ENCODE data around the gene NTM.

DNA sequence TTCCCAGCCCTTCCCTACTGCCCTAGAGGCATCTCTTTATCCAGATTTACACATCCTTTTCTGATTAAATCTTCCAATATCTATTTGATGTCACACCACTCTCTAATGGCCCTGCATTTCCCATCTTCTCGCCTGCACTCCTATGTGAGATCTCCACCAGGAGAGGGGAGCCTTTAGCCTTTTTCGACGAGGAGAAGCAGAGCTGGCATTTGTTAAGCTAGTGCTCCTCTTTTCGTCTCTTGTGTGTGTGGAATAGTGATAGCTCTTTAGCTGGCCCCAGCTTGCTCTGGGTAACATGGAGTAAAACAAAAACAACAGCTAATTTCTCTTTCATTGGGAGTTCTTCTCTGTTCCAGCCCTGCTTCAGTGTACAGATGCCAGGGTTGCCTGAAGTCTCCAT, 536.5 kb downstream of the NTM start:
- TF ChIP-seq POLR2AphosphoS5 (IDR thresholded peaks at IDR 0.05) (no peak), POLR2A (IDR thresholded peaks at IDR 0.05) (no peak), EP300 (IDR thresholded peaks at IDR 0.05; ENCODE audit: low read depth) (no peak)
- TF ChIP-seq, protein P1, sequence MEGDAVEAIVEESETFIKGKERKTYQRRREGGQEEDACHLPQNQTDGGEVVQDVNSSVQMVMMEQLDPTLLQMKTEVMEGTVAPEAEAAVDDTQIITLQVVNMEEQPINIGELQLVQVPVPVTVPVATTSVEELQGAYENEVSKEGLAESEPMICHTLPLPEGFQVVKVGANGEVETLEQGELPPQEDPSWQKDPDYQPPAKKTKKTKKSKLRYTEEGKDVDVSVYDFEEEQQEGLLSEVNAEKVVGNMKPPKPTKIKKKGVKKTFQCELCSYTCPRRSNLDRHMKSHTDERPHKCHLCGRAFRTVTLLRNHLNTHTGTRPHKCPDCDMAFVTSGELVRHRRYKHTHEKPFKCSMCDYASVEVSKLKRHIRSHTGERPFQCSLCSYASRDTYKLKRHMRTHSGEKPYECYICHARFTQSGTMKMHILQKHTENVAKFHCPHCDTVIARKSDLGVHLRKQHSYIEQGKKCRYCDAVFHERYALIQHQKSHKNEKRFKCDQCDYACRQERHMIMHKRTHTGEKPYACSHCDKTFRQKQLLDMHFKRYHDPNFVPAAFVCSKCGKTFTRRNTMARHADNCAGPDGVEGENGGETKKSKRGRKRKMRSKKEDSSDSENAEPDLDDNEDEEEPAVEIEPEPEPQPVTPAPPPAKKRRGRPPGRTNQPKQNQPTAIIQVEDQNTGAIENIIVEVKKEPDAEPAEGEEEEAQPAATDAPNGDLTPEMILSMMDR (IDR thresholded peaks at IDR 0.05), result no peak

Measured in transverse colon (tissue), 4 donors.